GM19438 (cell line): Measurements from ENCODE around the gene ERFE.
"Not testable (repeated sequence)": the region's sequence is repeated elsewhere in the genome, so short reads cannot be mapped to it uniquely, and the experiment has no call there.

Experiments
- ATAC-seq: cut with Tn5 transposase; IDR thresholded peaks from one replicate; pipeline ENCODE4 v1.9.1; 2021; ENCODE audit warnings: low read depth; ENCODE audit not compliant: unreplicated experiment

The ERFE gene

GRCh38 chr2:238166391-238167343 is 7.9 kb downstream of the ERFE start:
- ATAC-seq, result no peak

DNA sequence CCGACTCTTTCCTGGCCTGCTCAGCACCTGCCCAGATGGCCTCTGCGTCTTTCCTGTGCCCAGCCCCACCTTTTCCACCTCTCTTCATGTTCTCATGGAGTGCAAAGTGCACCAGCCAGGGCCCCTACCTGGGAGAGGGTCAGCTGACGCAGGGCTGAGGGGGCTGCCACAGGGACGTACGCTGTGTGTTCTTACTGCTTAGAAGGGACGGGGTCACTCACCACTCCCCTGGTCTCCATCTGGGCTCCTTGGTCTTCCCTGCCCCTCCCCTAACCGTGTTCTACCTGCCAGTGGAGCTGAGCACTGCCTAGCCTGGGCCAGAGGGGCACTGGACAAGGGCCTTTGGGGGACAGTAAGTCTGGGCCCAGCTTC is 8.6 kb downstream of the ERFE start:
- ATAC-seq, result no peak

GRCh38 chr2:238167761-238168160 is 9.0 kb downstream of the ERFE start:
- no peak for ATAC-seq

GRCh38 chr2:238168196-238169047 is 9.7 kb downstream of the ERFE start:
- no peak for ATAC-seq

DNA sequence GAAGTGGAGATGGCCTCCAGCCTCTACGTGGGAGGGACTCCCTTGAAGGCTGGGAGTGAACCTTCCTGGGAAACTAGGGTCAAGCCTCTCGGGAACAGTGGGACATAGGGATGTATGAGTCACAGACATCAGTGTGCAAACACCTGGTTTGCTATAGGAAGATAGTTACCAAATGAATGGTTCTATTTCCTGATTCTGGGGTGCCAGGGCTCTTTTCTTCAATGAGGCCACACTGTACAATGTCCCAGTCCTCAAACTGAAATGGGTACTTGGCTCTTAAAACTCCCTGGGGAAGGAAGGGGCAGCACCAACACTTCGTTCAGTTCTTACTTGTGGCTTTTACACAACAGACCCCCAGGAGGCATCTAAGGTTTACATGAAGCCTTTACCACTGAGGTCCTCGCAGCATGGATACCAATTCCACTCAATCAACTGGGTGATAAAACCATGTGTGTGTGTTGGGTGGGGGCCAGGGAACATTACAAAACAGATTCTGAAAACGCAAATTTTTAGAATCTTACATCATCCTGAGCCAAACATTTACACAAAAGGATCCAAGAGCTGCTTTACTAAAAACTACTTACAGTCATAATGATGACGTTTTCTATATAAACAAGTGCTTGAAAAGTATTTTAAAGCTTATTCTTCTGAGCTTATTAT is 10.4 kb downstream of the ERFE start:
- no peak for ATAC-seq

GRCh38 chr2:238169708-238170251 is 11.0 kb downstream of the ERFE start:
- ATAC-seq, result no peak

GRCh38 chr2:238170386-238171071 is 11.8 kb downstream of the ERFE start:
- no peak for ATAC-seq

- not testable (repeated sequence) for ATAC-seq
These were observed 12.3 kb downstream of the ERFE start for GRCh38 chr2:238171072-238171431.

GRCh38 chr2:238171575-238172187 is 12.9 kb downstream of the ERFE start:
- ATAC-seq, result no peak

DNA sequence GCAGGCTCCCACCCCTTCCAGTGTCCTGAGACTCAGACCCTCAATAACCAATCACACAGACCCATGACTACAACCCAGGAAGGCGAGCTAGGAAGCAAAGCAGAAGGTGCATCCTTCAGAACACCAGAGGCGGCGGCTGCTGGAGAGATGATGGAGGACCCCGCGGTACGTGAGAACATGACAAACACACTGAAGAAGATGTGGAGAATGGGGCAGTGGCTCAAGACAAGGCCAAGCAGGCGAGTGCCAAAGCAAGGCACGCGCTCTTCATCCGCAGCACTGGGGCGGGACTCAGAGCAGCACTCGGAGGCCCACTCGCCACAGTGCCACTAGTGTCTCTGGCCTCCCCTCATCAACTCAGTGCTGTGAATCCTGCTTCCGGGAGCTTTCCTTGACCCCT is 13.7 kb downstream of the ERFE start:
- no peak for ATAC-seq

DNA sequence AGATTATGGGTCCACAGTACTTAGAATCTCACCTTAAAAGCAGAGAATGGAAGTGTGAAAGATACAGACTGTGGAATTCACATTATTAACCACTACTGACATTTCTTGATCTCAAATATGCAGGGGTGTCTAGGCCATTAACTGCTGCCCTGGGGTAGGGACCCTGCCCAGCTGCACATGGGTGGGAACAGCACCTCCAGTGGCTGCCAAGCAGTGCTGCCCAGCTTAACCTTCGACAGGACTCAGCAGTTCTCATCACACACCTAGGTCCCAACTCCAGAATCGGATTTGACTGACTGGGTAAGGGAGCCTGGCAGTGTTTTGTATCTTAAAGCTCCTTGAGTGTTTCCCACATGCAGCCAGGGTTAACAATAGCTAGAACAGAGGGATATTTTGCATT is 14.9 kb downstream of the ERFE start:
- no peak for ATAC-seq

GRCh38 chr2:238174291-238174690 is 15.5 kb downstream of the ERFE start:
- no peak for ATAC-seq

DNA sequence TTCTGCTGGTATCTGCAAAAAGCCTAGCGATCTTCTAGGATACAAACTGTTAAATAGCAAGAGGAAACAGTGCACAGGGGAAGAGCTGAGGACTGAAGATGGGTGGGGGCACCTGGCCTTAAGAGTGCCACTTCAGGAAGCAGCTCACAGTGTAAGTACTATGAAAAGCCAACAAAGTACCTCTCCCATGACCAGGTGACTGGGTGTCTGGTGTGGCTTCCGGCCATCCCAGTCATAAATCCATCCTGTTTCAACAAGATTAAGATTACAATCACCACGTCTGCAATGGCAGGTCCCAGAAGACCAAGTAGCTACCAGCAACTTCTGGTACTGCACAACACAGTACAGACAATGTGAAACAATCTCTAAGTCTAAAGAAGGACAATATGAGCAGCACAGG is 15.9 kb downstream of the ERFE start:
- ATAC-seq, result no peak

GRCh38 chr2:238176613-238177012 is 17.8 kb downstream of the ERFE start:
- no peak for ATAC-seq

GRCh38 chr2:238180554-238180953 is 21.8 kb downstream of the ERFE start:
- ATAC-seq, result no peak

GRCh38 chr2:238182362-238182761 is 23.6 kb downstream of the ERFE start:
- ATAC-seq, result no peak

DNA sequence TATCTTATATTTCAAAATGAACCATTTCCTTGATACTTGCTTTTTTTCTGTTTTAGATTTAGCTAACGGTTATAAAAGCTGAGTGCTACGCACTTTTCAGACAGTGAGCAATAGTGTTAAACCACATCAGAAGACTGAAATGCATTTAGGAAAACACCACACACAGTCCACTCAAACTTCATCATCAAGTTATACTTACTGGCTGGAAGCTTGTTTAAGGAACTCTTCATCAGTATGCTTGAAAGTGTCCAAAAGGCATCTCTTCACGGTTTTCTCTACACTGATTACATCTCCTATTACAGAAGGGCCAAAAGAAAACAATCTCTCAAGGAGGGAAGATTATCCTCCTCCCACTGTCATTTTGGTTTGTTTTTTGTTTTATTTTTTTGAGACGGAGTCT is 25.1 kb downstream of the ERFE start:
- ATAC-seq, result no peak

- ATAC-seq, result no peak
These were observed 29.1 kb downstream of the ERFE start for GRCh38 chr2:238187618-238188548.

DNA sequence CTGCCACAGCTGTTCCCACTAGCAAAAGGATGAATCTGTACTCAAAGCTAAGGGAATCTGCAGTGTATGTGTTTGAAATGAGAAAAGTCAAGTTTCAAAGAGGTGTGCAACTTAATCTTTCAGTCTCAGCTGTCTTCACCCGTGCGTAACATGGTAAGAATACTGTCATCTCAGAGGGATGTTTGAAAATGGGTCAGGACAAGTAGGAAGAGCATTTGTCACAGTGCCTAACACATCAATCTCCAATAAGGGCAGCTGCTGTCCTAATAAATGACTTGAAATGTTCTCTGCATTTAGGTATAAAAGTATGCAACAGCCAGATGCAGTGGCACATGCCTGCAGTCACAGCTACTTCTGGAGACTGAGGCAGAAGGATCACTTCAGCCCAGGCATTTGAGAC is 31.7 kb downstream of the ERFE start:
- no peak for ATAC-seq
